ENCODE data around the gene RLN3.

- no peak for TF ChIP-seq YY1 (IDR thresholded peaks at IDR 0.05)
- TF ChIP-seq, protein P1, sequence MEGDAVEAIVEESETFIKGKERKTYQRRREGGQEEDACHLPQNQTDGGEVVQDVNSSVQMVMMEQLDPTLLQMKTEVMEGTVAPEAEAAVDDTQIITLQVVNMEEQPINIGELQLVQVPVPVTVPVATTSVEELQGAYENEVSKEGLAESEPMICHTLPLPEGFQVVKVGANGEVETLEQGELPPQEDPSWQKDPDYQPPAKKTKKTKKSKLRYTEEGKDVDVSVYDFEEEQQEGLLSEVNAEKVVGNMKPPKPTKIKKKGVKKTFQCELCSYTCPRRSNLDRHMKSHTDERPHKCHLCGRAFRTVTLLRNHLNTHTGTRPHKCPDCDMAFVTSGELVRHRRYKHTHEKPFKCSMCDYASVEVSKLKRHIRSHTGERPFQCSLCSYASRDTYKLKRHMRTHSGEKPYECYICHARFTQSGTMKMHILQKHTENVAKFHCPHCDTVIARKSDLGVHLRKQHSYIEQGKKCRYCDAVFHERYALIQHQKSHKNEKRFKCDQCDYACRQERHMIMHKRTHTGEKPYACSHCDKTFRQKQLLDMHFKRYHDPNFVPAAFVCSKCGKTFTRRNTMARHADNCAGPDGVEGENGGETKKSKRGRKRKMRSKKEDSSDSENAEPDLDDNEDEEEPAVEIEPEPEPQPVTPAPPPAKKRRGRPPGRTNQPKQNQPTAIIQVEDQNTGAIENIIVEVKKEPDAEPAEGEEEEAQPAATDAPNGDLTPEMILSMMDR (IDR thresholded peaks at IDR 0.05; ENCODE audit: low read depth, low read length, missing input control) = no peak
- TF ChIP-seq RAD21 (IDR thresholded peaks at IDR 0.05) = no peak
- no peak for TF ChIP-seq GABPA (IDR thresholded peaks at IDR 0.05 in 1 of 2, conservative IDR thresholded peaks at IDR 0.05 in 1 of 2)
- TF ChIP-seq REST (IDR thresholded peaks at IDR 0.05) = no peak
- TF ChIP-seq NR2F2 (IDR thresholded peaks at IDR 0.05) = no peak
- TF ChIP-seq MAX (IDR thresholded peaks at IDR 0.05) = no peak
Measured at GRCh38 chr19:14012378-14012915, 15.5 kb upstream of the RLN3 start.

Measured in liver (tissue), 3 donors.